ENCODE measurements around the gene OR2V2.

OR2V2 gene

GRCh38 chr5:181198905-181199519 lies 51.6 kb downstream of the OR2V2 start:
- TF ChIP-seq CTCF (conservative IDR thresholded peaks at IDR 0.05; ENCODE audit: low read length): no peak
- TF ChIP-seq EZH2phosphoT487 (IDR thresholded peaks at IDR 0.05; ENCODE audit: borderline replicate concordance): no peak
- no peak overlapping the region for H3K4me3 ChIP-seq (ENCODE audit: low read length, poor library complexity, severe bottlenecking)
- H3K79me2 ChIP-seq (ENCODE audit: insufficient read depth, low read length): no peaks in the 10 kb centered on the region
- H4K20me1 ChIP-seq (ENCODE audit: insufficient read depth, low read length, poor library complexity, severe bottlenecking): no peaks in the 10 kb centered on the region
- H3K9me3 ChIP-seq (ENCODE audit: insufficient read depth, low read depth, low read length): no peaks in the 10 kb centered on the region
- H3K4me1 ChIP-seq (ENCODE audit: insufficient read depth, low read length, poor library complexity, severe bottlenecking): peaks cover 3% of the 10 kb centered on the region
- H3K27me3 ChIP-seq (ENCODE audit: insufficient read depth, low read length, poor library complexity, severe bottlenecking): no peaks in the 10 kb centered on the region
- H3F3A ChIP-seq (ENCODE audit: low read depth): no peaks in the 10 kb centered on the region
- H3K9ac ChIP-seq (ENCODE audit: low read depth, low read length, poor library complexity, severe bottlenecking): no peak overlapping the region
- no peaks in the 10 kb centered on the region for H3K36me3 ChIP-seq (ENCODE audit: insufficient read depth, low read length)
- H2AFZ ChIP-seq (ENCODE audit: low read length): no peak overlapping the region
- H3K9me2 ChIP-seq (replicated peaks; ENCODE audit: low read depth, low read length): no peaks in the 10 kb centered on the region
- H3K4me2 ChIP-seq (ENCODE audit: low read depth, low read length, poor library complexity, severe bottlenecking): no peak overlapping the region

- H3K9ac ChIP-seq (ENCODE audit: low read depth, low read length, poor library complexity, severe bottlenecking): no peak overlapping the region
- no peaks in the 10 kb centered on the region for H4K20me1 ChIP-seq (ENCODE audit: insufficient read depth, low read length, poor library complexity, severe bottlenecking)
- H3K4me3 ChIP-seq (ENCODE audit: low read length, poor library complexity, severe bottlenecking): no peak overlapping the region
- H3F3A ChIP-seq (ENCODE audit: low read depth): no peaks in the 10 kb centered on the region
- H3K4me2 ChIP-seq (ENCODE audit: low read depth, low read length, poor library complexity, severe bottlenecking): no peak overlapping the region
- H3K36me3 ChIP-seq (ENCODE audit: insufficient read depth, low read length): no peaks in the 10 kb centered on the region
- no peak for TF ChIP-seq CTCF (conservative IDR thresholded peaks at IDR 0.05; ENCODE audit: low read length)
- no peak for TF ChIP-seq EZH2phosphoT487 (IDR thresholded peaks at IDR 0.05; ENCODE audit: borderline replicate concordance)
- H2AFZ ChIP-seq (ENCODE audit: low read length): no peak overlapping the region
- no peaks in the 10 kb centered on the region for H3K9me3 ChIP-seq (ENCODE audit: insufficient read depth, low read depth, low read length)
- no peaks in the 10 kb centered on the region for H3K9me2 ChIP-seq (replicated peaks; ENCODE audit: low read depth, low read length)
- peaks cover 5% of the 10 kb centered on the region for H3K4me1 ChIP-seq (ENCODE audit: insufficient read depth, low read length, poor library complexity, severe bottlenecking)
- no peaks in the 10 kb centered on the region for H3K79me2 ChIP-seq (ENCODE audit: insufficient read depth, low read length)
- no peaks in the 10 kb centered on the region for H3K27me3 ChIP-seq (ENCODE audit: insufficient read depth, low read length, poor library complexity, severe bottlenecking)
Measured at GRCh38 chr5:181199881-181200638, 52.7 kb downstream of the OR2V2 start.

- Histone ChIP-seq H3F3A (ENCODE audit: low read depth) (no peaks in the 10 kb centered on the region), H3K9ac (ENCODE audit: low read depth, low read length, poor library complexity, severe bottlenecking) (no peak overlapping the region), H3K4me1 (ENCODE audit: insufficient read depth, low read length, poor library complexity, severe bottlenecking) (peaks cover 5% of the 10 kb centered on the region), H3K36me3 (ENCODE audit: insufficient read depth, low read length) (no peaks in the 10 kb centered on the region), H3K4me2 (ENCODE audit: low read depth, low read length, poor library complexity, severe bottlenecking) (no peak overlapping the region), H3K9me3 (ENCODE audit: insufficient read depth, low read depth, low read length) (no peaks in the 10 kb centered on the region), H3K27me3 (ENCODE audit: insufficient read depth, low read length, poor library complexity, severe bottlenecking) (no peaks in the 10 kb centered on the region), H3K9me2 (replicated peaks; ENCODE audit: low read depth, low read length) (no peaks in the 10 kb centered on the region), H3K4me3 (ENCODE audit: low read length, poor library complexity, severe bottlenecking) (no peak overlapping the region), H2AFZ (ENCODE audit: low read length) (no peak overlapping the region), H3K79me2 (ENCODE audit: insufficient read depth, low read length) (no peaks in the 10 kb centered on the region), H4K20me1 (ENCODE audit: insufficient read depth, low read length, poor library complexity, severe bottlenecking) (no peaks in the 10 kb centered on the region)
- TF ChIP-seq CTCF (conservative IDR thresholded peaks at IDR 0.05; ENCODE audit: low read length) (no peak), EZH2phosphoT487 (IDR thresholded peaks at IDR 0.05; ENCODE audit: borderline replicate concordance) (no peak)
Measured at GRCh38 chr5:181200816-181201215, 53.4 kb downstream of the OR2V2 start.

Measured in Loucy (cell line).